Left lobe of liver (tissue), 2 donors: ENCODE data around the gene ECT2L. TPM values are rescaled to one million over a fixed set of nuclear protein-coding genes. Genes with fewer than 3 reads are reported as not detected.

Experiments used
- ATAC-seq: fragments of 200-7000 bp; cut with Tn5 transposase; one replicate; pipeline ENCODE4 v1.9.1; 2020; ENCODE audit warnings: mild to moderate bottlenecking, moderate library complexity
- DNase-seq: peaks from one replicate; pipeline ENCODE4 v3.0.0-alpha.2; 2020; ENCODE audit warnings: low spot score
- total RNA-seq: library from RNA; stranded (reverse); gene quantifications from one replicate; pipeline ENCODE4 v1.2.1, GENCODE V29; 2021
- donor health status: DM: no; HTN: no; CAD: no; lungs with moderate emphysema.
- donor health status: DM: no; HTN: yes; CAD: no.

Gene ECT2L
- total RNA-seq, 1 donor from 2014 or later: not detected

DNA sequence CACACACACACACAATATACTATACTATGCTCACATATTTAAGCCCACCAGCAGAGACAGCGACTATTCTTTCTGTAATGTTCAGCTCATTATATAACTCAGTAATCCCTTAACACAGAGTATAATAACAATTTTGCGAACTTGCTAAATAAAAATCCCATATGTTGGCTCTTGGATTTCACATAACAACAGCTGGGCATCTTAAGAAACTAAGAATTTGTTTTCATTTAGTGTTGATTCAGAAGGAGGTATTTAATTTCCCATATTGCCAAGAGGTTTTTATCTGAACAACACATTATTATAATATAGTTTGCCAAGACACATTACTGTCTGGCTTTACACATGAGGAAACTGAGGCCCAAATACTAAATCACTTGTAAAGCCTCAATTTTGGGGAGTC, 7.4 kb downstream of the ECT2L start:
- no peak for DNase-seq
- ATAC-seq: no peak

DNA sequence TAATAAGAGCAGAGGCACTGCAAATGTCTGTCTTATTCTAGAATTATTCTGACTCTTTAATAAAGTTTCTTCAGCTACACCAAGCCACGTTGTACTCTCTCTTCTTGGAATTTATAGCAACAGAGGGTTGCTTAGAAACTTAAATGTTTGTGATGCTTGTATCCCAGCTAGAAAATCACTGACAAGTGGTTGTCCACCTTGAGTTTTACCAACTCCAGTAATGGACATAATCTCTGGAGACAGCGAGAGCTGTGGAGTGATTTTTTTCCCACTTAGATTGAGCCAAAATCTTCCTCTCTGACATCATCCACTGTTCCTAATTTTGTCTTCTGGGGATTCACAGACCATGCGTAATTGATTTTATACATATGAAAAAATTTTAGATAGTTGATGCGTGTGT, 8.0 kb downstream of the ECT2L start:
- DNase-seq (no peak), ATAC-seq (no peak)

DNA sequence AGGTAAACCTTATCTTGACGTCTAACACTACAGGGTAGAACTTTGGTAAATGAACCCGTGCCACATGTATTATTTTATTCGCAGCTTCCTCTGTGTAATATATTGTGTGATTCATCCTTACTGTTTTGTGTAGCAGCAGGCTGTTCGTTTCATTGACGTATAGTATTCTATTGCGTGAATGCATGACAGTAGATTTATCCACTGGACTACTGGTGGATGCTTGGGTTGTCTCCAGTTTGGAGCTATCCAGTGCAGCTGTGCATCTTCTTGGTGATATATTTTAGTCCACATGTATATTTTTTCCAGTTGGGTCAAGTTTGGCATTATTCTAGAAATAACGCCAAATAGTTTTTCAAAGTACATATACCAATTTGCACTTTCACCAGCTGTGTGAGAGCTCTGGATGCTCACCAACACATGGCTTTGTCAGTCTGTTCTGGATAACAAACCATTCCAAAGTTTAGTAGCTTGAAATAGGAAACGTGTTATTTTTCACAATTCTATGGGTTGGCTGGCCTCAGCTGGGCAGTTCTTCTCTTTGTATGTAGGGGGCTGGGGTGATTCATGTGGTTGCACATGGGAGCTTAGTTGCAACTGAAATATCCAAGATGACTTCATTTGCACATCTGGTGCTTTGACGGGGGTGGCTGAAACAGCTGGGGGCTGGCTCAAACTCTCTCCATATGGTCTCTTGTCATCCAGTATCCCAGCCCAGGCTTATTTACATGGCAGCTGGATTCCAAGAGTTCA, 9.3 kb downstream of the ECT2L start:
- no peak for ATAC-seq
- DNase-seq: no peak

- ATAC-seq: no peak
- no peak for DNase-seq
Observed at GRCh38 chr6:138806889-138807288, 11.0 kb downstream of the ECT2L start.

- ATAC-seq (no peak), DNase-seq (no peak)
Observed at GRCh38 chr6:138809677-138810076, 13.8 kb downstream of the ECT2L start.

DNA sequence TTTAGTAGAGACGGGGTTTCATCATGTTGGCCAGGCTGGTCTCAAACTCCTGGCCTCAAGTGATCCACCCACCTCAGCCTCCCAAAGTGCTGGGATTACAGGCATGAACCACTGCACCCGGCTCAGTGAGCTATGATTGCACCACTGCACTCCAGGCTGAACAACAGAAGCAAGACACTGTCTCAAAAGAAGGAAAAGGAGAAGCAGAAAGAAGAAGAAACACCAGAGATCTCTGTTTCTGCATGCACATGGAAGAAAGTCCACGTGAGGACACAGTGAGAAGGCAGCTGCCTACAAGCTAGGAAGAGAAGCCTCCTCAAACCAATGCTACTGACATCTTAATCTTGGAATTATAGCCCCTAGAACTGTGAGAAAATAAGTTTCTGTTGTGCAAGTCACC, 16.0 kb downstream of the ECT2L start:
- ATAC-seq (peak; percentile 16), DNase-seq (no peak)

GRCh38 chr6:138814179-138814834, 18.4 kb downstream of the ECT2L start:
- ATAC-seq (no peak), DNase-seq (no peak)

- DNase-seq (no peak), ATAC-seq (no peak)
Observed at GRCh38 chr6:138815221-138815620, 19.3 kb downstream of the ECT2L start.

DNA sequence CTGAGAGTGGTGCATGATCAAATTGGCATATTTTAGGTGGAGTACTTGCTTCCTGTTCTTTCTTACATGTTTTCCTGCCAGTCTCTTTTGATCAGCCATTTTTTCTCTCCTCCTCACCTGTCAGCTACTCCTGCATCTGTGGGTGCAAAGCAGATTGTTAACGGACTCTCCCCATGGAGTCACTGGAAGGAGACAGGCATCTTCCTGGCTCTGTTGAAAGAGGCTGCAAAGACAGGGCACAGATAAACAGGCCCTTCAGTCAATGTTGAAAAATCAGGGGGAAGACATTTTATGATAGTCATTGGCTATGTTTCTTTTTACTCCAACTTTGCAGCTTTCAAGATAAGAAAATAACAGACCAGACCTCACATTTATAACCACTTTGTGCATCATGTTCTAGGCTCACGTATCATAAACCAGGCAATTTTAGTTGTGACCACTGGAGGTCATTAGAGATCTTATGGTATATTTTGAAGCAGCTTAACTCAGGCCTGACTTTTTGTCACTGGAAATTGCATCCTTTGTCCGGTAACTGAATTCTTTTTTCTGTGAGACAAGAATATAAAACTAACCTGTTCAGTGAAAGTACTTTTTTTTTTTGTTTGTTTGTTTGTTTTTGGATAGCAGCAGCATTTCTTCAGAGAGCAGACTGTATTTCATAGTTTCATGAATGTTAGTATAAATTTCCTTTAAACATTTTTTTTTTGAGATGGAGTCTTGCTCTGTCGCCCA, 20.1 kb downstream of the ECT2L start:
- DNase-seq: no peak
- peak; percentile 91 for ATAC-seq

DNA sequence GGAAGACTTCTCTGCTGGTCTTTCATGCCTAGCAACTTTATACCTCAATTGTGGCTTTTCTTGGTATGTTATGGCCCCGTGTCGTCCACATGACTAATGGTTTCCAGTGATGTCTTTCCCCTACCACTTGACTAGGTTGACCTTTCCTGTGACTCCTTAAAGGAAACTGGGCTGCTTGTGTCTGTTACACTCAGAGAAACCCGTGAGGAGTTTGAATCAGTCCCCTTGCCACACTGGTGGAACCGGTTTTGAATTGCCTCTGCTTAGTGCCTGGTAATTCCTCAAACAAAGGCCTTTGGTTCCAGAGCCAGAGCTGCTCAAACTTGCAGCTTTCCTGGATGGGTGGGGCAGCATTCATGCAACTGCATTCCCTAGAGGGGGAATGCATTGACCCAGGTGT, 21.9 kb downstream of the ECT2L start:
- ATAC-seq (peak; percentile 16), DNase-seq (no peak)

DNA sequence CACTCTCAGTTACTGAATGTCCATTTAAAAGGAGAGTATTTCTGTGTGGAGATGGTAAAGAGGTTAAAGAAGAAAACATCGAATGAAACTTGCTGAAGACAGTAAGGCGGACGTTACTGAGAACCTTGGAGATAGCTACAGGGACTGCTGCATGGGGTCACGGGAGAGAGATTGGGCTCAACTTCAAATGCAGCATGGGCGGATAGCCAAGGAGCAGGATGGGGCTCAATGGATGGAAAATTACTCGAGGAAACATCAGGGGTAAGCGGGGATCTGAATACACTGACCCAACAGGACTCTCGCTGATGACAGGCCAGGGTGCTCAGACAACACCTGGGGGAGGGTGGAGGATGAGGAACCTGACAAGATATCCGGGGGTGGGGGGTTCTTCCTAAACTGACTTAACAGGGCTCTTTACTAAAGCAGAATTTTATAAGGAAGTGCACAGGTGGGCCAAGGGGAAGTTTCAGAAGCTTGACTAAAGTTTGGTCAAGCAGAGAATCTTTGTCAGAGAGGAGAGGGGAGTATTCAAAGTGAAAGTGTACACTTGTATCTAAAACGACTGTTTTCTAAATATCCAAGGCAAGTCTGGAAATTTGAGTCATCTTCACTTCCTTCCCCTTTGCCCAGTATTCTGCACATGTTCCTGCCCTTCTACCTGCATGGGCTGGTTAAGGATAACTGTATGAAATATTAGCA, 22.8 kb downstream of the ECT2L start:
- no peak for ATAC-seq
- no peak for DNase-seq

GRCh38 chr6:138821519-138821918, 25.6 kb downstream of the ECT2L start:
- no peak for DNase-seq
- no peak for ATAC-seq

- ATAC-seq (no peak), DNase-seq (no peak)
Observed at GRCh38 chr6:138824482-138825144, 28.7 kb downstream of the ECT2L start.

GRCh38 chr6:138830248-138830647, 34.4 kb downstream of the ECT2L start:
- ATAC-seq (no peak), DNase-seq (no peak)

GRCh38 chr6:138832182-138832581, 36.3 kb downstream of the ECT2L start:
- no peak for ATAC-seq
- DNase-seq: no peak

- no peak for ATAC-seq
- DNase-seq: no peak
Observed at GRCh38 chr6:138833816-138834539, 38.1 kb downstream of the ECT2L start.

DNA sequence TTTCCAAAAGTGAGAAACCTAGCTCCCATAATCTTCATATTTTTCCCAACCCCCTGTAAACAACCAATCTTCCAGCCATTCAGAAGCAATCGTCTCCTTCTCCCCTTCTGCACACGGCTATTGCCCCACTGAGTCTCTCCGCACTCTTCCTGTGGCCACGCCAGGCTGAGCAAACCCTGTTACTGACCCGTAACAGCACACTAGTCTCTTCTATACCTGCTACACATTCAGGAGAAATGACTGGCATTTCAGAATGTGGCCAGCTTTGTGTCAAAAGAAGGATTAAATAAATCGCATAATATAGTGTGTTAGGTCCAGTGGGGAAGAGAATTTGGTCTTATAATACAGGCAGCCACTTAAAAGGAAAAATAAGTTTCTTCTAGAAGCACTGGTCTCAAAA, 41.4 kb downstream of the ECT2L start:
- DNase-seq: no peak
- ATAC-seq: no peak

- no peak for ATAC-seq
- DNase-seq: no peak
Observed at GRCh38 chr6:138844192-138844591, 48.3 kb downstream of the ECT2L start.

DNA sequence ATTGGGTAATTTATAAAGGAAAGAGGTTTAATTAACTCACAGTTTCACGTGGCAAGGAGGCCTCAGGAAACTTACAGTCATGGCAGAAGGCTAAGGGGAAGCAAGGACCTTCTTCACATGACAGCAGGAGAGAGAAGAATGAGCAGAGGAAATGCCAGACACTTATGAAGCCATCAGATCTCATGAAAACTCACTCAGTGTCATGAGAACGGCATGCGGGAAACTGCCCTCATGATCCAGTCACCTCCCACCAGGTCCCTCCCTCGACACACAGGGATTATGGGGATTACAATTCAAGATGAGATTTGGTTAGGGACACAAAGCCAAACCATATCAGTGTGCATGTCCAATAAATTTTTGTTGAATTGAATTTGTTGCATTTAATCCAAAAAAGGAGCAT, 52.0 kb downstream of the ECT2L start:
- ATAC-seq (no peak), DNase-seq (no peak)

GRCh38 chr6:138848461-138848860, 52.6 kb downstream of the ECT2L start:
- ATAC-seq: no peak
- DNase-seq: no peak
